Stimulated activated CD8-positive, alpha-beta memory T cell treated with anti-CD3 and anti-CD28 coated beads, Interleukin-15, amount 100 ng/mL, for 48 hours (primary cell): ENCODE results near the gene BDKRB2.

Experiments used
- DNase-seq, 2 donors: peaks; one replicate each; pipeline ENCODE4 v3.0.0-alpha.2; 2020; ENCODE audit warnings: low read depth in 2 of 2

BDKRB2 gene

GRCh38 chr14:96176811-96177211, 27.8 kb upstream of the BDKRB2 start:
- no peak for DNase-seq

DNA sequence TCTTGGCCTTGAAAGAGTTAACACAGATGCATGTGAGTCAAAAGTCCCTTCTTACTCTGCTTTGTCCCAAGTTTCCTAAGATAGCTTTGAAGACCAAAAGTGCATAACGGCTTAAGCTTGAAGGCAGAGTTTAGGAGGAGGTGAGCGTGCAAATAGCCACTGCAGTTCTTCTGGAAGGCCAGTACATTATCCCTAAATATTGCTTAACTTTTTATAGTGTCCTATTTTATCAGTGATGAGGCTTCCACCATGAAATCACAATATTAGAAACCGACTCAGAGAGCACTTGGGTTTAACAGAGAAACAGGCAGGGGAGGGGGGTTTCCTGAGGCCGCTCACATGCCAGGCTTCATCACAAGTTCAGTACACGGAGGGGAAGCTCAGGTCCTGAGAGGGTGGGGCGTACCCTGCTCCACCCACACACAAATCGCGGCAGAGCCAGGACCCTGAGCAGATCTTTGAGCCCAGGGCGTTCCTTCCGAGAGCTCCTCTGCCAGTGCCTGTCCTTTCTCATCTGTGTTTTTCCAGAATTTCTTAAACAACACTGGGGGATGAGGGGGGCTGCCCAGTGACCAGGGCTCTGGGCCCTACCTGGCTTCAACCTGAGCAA, 26.8 kb upstream of the BDKRB2 start:
- DNase-seq = no peak

DNA sequence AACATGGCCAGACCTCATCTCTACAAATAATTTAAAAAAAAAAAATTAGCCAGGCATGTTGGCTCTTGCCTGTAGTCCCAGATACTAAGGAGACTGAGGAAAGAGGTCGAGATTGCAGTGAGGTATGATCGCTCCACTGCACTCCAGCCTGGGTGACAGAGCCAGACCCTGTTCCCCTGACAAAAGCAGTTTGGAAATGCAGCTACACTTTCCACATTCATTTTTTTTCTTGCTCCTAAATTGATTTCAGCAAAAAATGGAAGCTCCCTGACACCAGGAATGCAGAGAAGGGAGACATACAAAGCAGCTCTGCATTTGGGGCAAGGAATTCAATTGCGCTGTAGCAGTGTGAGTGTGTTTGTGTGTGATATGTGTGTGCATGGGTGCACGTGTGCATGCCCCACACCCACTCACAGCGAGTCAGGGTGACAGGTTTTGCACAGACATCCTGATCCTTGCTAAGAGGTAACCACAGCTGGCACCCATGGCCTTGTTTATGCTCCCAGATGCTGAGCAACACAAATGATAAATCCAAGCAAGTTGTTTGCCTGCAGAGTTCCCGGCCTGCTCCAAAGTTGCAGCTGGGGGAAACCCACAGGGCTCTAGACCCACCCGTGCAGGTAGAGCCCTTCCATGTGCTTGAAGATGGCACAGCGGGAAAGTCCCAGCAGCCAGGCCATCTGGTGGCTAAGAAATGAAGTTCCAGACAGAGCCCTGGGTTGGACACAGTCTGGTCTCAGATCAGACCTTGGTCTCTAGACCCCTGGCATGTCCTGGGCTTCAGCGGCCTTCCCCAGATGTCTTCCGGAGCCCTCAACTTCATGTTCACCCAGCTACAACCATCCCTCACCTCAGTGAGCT, 25.9 kb upstream of the BDKRB2 start:
- no peak for DNase-seq

GRCh38 chr14:96180043-96180874, 24.4 kb upstream of the BDKRB2 start:
- no peak for DNase-seq

DNA sequence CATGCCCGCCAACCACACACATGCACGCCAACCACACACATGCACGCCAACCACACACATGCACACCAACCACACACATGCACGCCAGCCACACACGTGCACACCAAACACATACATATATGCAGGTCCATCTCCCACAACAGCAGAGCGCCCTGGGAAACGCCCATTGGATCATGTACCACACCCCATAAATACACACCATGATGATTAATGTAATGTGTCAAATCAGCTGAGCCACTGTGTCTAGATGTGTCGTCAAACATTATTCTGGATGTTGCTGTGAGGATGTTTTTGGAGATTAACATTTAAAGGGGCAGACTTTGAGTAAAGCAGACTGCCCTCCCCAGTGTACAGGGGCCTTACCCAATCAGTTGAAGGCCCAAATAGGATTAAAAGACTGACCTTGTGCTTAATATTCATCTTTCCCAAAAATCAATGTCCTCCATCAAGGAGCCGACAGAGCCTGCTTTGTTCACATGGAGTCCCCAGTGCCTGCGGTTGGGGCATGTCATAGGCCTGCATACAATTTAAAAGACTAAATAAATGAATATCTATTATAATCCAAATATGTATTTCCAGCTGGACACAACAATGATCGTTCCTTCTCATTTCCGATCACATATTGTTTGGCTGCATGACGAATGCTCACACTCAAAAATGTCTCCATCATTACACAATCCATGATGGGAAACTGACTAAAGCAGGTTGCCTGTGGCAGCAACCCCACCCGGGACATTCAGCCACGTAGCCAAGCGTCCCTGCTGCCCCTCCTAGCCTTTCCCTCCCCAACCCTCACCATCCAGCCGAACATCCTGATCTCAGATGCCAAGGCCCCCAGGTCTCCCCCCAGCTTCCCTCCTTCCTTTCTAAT, 23.2 kb upstream of the BDKRB2 start:
- no peak for DNase-seq

DNA sequence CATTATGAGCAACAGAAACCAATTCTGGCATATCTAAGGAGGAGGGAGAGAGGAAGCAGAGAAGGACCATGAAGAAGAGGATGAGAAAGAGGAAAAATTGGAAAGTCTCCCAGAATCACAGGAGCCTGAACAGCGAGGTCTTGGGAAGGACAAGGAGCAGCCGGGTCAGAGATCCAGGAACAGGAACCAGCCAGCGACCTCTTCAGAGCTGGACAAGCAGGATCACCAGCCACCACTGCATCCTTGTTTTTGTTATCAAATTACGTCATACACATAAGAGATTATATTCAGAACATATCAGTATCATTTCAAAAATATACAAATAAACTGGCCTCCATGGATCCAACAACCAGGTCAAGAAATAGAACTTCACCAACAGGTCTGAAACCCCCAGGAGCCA, 22.1 kb upstream of the BDKRB2 start:
- no peak for DNase-seq

GRCh38 chr14:96184737-96185136, 19.9 kb upstream of the BDKRB2 start:
- no peak for DNase-seq

GRCh38 chr14:96187216-96188031, 17.2 kb upstream of the BDKRB2 start:
- no peak for DNase-seq

DNA sequence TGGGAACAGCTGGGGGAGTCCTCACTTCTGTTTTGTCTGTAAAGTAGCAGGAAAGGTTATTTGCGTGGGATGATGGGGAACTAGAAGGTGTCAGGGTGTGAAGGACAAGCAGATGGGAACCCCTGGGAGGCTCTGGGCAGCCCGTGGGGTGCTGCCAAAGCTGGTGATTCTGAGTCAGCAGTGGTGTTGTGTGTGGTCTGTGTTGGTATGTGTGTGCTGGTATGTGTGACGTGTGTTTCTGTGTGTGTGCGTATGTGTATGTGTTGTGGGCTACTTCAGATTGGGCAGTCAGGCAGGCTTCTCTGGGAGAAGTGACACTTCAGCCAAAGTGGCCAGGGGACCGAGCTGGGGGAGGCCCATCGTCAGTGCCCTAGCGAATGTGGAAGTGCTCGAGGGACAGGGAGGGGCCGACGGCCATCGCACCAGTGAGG, 15.3 kb upstream of the BDKRB2 start:
- no peak for DNase-seq

GRCh38 chr14:96191353-96191752, 13.3 kb upstream of the BDKRB2 start:
- DNase-seq = no peak

DNA sequence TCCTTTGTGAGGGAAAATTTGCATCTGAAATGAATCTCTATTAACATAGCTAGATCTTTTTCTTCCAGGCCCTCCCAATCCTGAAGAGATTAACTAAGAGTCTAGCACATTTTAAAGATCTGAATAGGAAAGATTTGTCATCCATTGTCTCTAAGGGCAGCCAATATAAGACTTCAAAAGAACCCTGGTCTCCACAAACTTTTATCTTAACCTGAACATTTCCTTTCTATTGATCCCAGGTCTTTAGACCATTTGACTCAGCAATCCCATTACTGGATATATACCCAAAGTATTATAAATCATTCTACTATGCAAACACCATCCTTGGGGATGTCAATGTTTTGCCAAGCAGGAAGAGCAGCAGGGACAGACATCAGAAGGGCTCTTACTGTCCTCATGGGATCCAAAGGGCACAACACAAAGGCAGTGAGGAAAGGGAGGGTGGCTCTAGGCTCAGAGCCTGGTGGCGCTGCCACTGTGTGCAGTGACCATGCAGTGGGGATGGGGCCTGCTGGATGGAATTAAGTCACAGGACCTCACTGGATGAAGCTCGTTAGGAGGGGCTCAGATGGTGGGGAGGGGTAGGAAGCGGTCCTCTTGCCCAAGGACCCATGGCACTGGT, 12.7 kb upstream of the BDKRB2 start:
- DNase-seq = no peak

DNA sequence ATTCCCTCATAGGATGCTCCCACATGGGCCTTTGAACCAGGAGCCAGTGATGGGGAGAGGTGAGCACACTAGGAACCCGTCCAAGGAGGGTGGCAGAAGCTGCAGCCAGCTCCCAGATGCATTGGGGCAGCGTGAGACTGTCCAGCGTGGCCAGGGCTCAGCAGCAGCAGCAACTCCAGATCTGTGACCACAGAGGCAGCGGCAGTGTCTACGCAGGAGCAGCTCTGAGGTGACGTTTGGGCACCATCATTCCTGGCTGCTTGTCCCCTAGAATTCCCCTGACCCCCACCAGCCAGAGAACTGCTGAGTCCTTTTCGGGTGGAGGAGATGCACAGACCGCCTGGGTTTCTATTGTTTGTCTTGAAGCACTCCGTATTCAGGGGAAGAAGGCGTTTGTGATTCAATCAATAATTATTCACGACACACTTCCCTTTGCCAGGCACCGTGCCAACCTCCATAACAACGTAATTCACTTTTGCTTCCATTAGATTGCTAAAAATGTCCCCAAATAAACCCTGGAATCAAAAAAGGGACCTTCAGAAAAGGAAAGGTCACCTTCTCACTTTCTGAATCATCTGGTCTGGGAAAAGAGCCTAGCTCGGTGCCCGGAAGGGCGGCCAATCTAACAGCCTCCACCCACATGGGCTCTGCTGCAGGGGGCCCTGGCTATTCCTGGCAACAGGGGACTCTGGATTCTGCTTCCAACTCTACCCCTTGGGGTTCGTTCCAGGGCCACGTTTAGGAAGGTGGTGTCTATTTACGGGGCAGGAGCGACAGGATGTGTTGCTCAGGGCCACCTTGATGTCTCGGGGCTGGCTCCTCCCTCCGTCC, 11.4 kb upstream of the BDKRB2 start:
- no peak for DNase-seq

DNA sequence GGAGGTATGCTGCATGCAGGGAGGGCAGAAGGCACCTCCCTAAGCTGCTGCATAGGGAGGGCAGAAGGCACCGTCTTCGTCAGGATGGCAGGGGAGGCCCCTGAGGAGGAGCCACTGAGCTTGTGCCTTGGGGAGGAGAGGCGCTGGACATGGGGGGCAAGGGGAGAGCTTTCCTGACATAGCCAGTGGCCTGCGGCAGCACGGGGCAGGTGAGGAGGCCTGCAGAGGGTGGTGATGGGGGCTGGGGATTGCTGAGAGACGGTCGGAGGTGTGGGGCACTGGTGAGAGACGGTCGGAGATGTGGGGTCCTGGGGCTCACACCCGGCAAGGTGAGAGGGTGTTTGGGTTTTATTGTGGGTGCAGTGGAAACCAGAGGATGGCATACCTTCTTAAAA, 10.4 kb upstream of the BDKRB2 start:
- no peak for DNase-seq

GRCh38 chr14:96194657-96195431, 9.8 kb upstream of the BDKRB2 start:
- no peak for DNase-seq

- no peak for DNase-seq
These were observed 9.1 kb upstream of the BDKRB2 start for GRCh38 chr14:96195441-96196081.

DNA sequence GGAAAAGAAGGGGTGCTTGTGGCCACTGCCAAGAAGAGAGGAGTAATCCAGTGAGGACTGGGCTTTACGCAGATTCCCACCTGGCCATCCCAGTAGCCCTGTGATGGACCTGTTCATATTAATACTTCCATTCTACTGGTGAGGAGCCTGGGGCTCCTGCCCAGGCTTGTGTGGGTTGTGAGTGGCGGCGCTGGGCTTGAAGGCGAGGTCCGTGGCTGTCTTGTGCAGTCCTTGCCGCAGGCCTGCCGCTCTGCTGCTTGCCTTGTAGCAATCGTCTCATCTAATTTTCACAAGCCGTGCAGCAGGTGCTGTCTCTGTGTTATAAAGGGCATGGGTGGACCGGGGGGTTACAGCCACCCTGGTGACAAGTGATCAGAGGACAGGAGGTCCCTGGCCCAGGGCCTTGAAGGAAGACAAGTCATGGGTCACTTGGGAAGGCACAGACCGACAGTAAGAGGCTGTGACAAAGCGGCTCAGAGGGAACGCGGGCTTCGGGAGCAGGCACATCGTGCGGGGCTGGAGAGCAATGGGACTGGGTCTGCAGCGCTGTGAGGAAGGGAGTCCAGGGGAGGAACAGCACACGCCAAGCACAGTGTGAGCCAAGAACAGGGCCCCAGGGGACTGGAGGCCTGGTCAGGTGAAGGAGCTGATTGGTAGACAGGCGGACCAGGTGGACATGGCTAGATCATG, 7.3 kb upstream of the BDKRB2 start:
- no peak for DNase-seq

GRCh38 chr14:96197969-96198368, 6.7 kb upstream of the BDKRB2 start:
- no peak for DNase-seq
